IMR-90 (cell line): Measurements from ENCODE around the gene CFAP210. TPM values are rescaled to one million over a fixed set of nuclear protein-coding genes. Genes with fewer than 3 reads are reported as not detected.

Experiments
- ATAC-seq: fragments of 200-7000 bp; cut with Tn5 transposase; 2 replicates; pipeline ENCODE4 v1.9.1; 2020; ENCODE audit warnings: low read depth, mild to moderate bottlenecking, moderate library complexity
- BruUV-seq: library from RNA; stranded (reverse); fragments of 400-500 nt; replicated peaks from 2 replicates; lab custom pipeline; 2021; lab: Mats Ljungman, UMichigan
- CTCF ChIA-PET: fragments of 300-600 bp; formaldehyde crosslinking; extraction: SDS; loops from one replicate; lab custom pipeline; 2021; ENCODE audit warnings: antibody characterized with exemption; lab: Yijun Ruan, JAX
- POLR2A ChIA-PET: fragments of 300-600 bp; sonication (Branson Sonifier 250); formaldehyde crosslinking; loops from one replicate; lab custom pipeline; 2022; ENCODE audit warnings: antibody characterized with exemption; ENCODE audit not compliant: unreplicated experiment; lab: Charles Lee
- DNase-seq: peaks from one replicate; pipeline ENCODE4 v3.0.0; 2013
- H2AFZ ChIP-seq: replicated peaks from 2 replicates; pipeline ENCODE3; 2013; ENCODE audit warnings: low read length, mild to moderate bottlenecking; ENCODE audit not compliant: poor library complexity
- H2AK5ac ChIP-seq: 2 replicates; pipeline ENCODE4 v1.6.1; 2013; ENCODE audit warnings: low read depth, low read length, inconsistent platforms
- H2AK9ac ChIP-seq: replicated peaks from 2 replicates; pipeline ENCODE3; 2013; ENCODE audit warnings: mild to moderate bottlenecking, low read depth, low read length, moderate library complexity; ENCODE audit not compliant: poor library complexity
- H2BK120ac ChIP-seq: 2 replicates; pipeline ENCODE4 v1.6.1; 2013; ENCODE audit warnings: low read depth, low read length, inconsistent platforms
- H2BK15ac ChIP-seq: 3 replicates; pipeline ENCODE4 v1.6.1; 2013; ENCODE audit warnings: low read depth, low read length, inconsistent platforms
- H2BK20ac ChIP-seq: 2 replicates; pipeline ENCODE4 v1.6.1; 2013; ENCODE audit warnings: low read depth, mild to moderate bottlenecking, inconsistent platforms, low read length, moderate library complexity
- H2BK5ac ChIP-seq: 2 replicates; pipeline ENCODE4 v1.6.1; 2013; ENCODE audit warnings: mild to moderate bottlenecking, low read depth, low read length, inconsistent platforms; ENCODE audit not compliant: poor library complexity, severe bottlenecking
- H3K14ac ChIP-seq: replicated peaks from 2 replicates; pipeline ENCODE4 v1.6.1; 2013; ENCODE audit warnings: low read depth, low read length, inconsistent platforms
- H3K18ac ChIP-seq: 2 replicates; pipeline ENCODE4 v1.6.1; 2013; ENCODE audit warnings: low read depth, low read length, control low read depth
- H3K23ac ChIP-seq: 2 replicates; pipeline ENCODE4 v1.6.1; 2013; ENCODE audit warnings: low read depth, low read length, inconsistent platforms
- H3K27ac ChIP-seq: 2 replicates; pipeline ENCODE4 v1.5.1; 2013; ENCODE audit warnings: mild to moderate bottlenecking, control low read depth, low read length; ENCODE audit not compliant: insufficient read depth
- H3K27me3 ChIP-seq: 2 replicates; pipeline ENCODE4 v1.6.1; 2013; ENCODE audit warnings: low read length; ENCODE audit not compliant: control insufficient read depth, insufficient read depth
- H3K36me3 ChIP-seq: 2 replicates; pipeline ENCODE4 v1.6.1; 2013; ENCODE audit warnings: low read length, mixed read lengths; ENCODE audit not compliant: control insufficient read depth, insufficient read depth
- H3K4ac ChIP-seq: 2 replicates; pipeline ENCODE4 v1.6.1; 2013; ENCODE audit warnings: low read depth, low read length, inconsistent platforms
- H3K4me1 ChIP-seq: 2 replicates; pipeline ENCODE4 v1.6.1; 2013; ENCODE audit warnings: low read length, mixed read lengths; ENCODE audit not compliant: control insufficient read depth, insufficient read depth
- H3K4me2 ChIP-seq: 2 replicates; pipeline ENCODE4 v1.6.1; 2013; ENCODE audit warnings: low read depth, mild to moderate bottlenecking, control low read depth, low read length, moderate library complexity
- H3K4me3 ChIP-seq: 2 replicates; pipeline ENCODE4 v1.5.1; 2013; ENCODE audit warnings: low read depth, mild to moderate bottlenecking, control low read depth, low read length, moderate library complexity; ENCODE audit not compliant: insufficient read depth
- H3K56ac ChIP-seq: 2 replicates; pipeline ENCODE4 v1.6.1; 2013; ENCODE audit warnings: low read length, inconsistent platforms; ENCODE audit not compliant: insufficient read depth; ENCODE audit errors: extremely low read depth
- H3K79me1 ChIP-seq, 2 experiments: 2 replicates each; pipeline ENCODE4 v1.6.1; 2013; ENCODE audit warnings: low read length in 2 of 2, inconsistent platforms in 1 of 2, low read depth in 1 of 2
- H3K9ac ChIP-seq: 2 replicates; pipeline ENCODE4 v1.6.1; 2013; ENCODE audit warnings: low read depth, low read length, control low read depth
- H3K9me1 ChIP-seq: 2 replicates; pipeline ENCODE4 v1.6.1; 2013; ENCODE audit warnings: low read length, inconsistent platforms; ENCODE audit not compliant: insufficient read depth
- H3K9me3 ChIP-seq: 2 replicates; pipeline ENCODE4 v1.6.1; 2013; ENCODE audit warnings: low read length; ENCODE audit not compliant: control insufficient read depth, insufficient read depth
- H4K20me1 ChIP-seq: 2 replicates; pipeline ENCODE4 v1.6.1; 2013; ENCODE audit warnings: low read length, inconsistent platforms; ENCODE audit not compliant: insufficient read depth
- H4K5ac ChIP-seq: 2 replicates; pipeline ENCODE4 v1.6.1; 2013; ENCODE audit warnings: mild to moderate bottlenecking, low read depth, low read length, control low read depth
- H4K8ac ChIP-seq, 2 experiments: 2 replicates each; pipeline ENCODE4 v1.6.1; 2013; ENCODE audit warnings: low read depth in 2 of 2, low read length in 2 of 2, control low read depth in 1 of 2, inconsistent platforms in 1 of 2
- H4K91ac ChIP-seq: 2 replicates; pipeline ENCODE4 v1.6.1; 2013; ENCODE audit warnings: low read depth, low read length, inconsistent platforms; ENCODE audit not compliant: insufficient read depth
- BHLHE40 ChIP-seq: fragments of 150-350 bp; IDR thresholded peaks from 2 replicates; pipeline ENCODE4 v1.6.1; 2016; ENCODE audit warnings: mild to moderate bottlenecking, low read depth, low read length
- CTCF ChIP-seq: conservative IDR thresholded peaks from 2 replicates; pipeline ENCODE4 v1.5.1; 2012; ENCODE audit warnings: mild to moderate bottlenecking, low read depth, low read length, improper control_type of control experiment
- FOS ChIP-seq: fragments of 150-350 bp; IDR thresholded peaks from 2 replicates; pipeline ENCODE4 v1.6.1; 2016; ENCODE audit warnings: low read depth, low read length
- MAFK ChIP-seq: IDR thresholded peaks from 2 replicates; pipeline ENCODE4 v1.6.1; 2012; ENCODE audit warnings: low read depth, low read length, improper control_type of control experiment
- MXI1 ChIP-seq: IDR thresholded peaks from 2 replicates; pipeline ENCODE4 v1.6.1; 2012; ENCODE audit warnings: low read depth, mild to moderate bottlenecking, low read length, moderate library complexity, borderline replicate concordance
- WGBS, 2 experiments: methylation state at CpG; one replicate each; pipeline versions ENCODE4 v1.1.5 to v1.1.7; 2013; ENCODE audit warnings: missing lambda C conversion rate in 2 of 2; ENCODE audit not compliant: insufficient read length in 1 of 2; ENCODE audit errors: extremely low coverage in 2 of 2; 5-methylcytosine and 5-hydroxymethylcytosine counted together
- dilution Hi-C: fragments of 300-500 bp; cut with HindIII; formaldehyde crosslinking; loops from one replicate; pipeline ENCODE4 v1.14.3; 2018; ENCODE audit warnings: low sequenced_read_pairs; ENCODE audit not compliant: unreplicated experiment
- in situ Hi-C: fragments of 300-500 bp; cut with MboI; formaldehyde crosslinking; loops from 3 replicates; pipeline ENCODE4 v1.14.3; 2019; ENCODE audit warnings: low sequenced_read_pairs, inconsistent platforms, mixed read lengths
- intact Hi-C: fragments of 100-400 bp; cut with micrococcal nuclease; formaldehyde crosslinking; loops from 2 replicates; pipeline ENCODE4 v1.10.0; 2022
- polyA plus RNA-seq, 3 experiments: library from polyadenylated mRNA; depleted of rRNA; stranded (reverse); fragments of >200 nt; gene quantifications; 2 replicates each; pipeline ENCODE4 v1.2.3, GENCODE V29; 2012; ENCODE audit warnings: low replicate concordance in 1 of 3
- total RNA-seq: library from RNA; depleted of rRNA; stranded (reverse); fragments of >200 nt; gene quantifications from 2 replicates; pipeline ENCODE4 v1.2.3, GENCODE V29; 2012

Gene CFAP210
- total and polyA plus RNA-seq, 2 of the 4 experiments (the other 2 are of a cell fraction) = not detected

GRCh38 chr2:169661265-169661664 lies 32.9 kb downstream of the CFAP210 start:
- no peak overlapping the region for H4K5ac ChIP-seq
- dilution Hi-C loops = no loop called here
- POLR2A ChIA-PET = no interaction called here
- no peak overlapping the region for H3K4me3 ChIP-seq
- H3K4me2 ChIP-seq = no peak overlapping the region
- no peak overlapping the region for H2BK120ac ChIP-seq
- no peak overlapping the region for H3K18ac ChIP-seq
- H4K20me1 ChIP-seq = no peaks in the 10 kb centered on the region
- no peaks in the 10 kb centered on the region; the same call in 1 of the 2 replicates for H3K27me3 ChIP-seq
- no peak overlapping the region for H3K4ac ChIP-seq
- no peak overlapping the region for H2AFZ ChIP-seq
- H4K91ac ChIP-seq = no peak overlapping the region
- H2BK20ac ChIP-seq = no peak overlapping the region
- no peak overlapping the region for H2AK5ac ChIP-seq
- no peaks in the 10 kb centered on the region for H3K36me3 ChIP-seq
- no peak for ATAC-seq
- no peaks in the 10 kb centered on the region for H3K9me1 ChIP-seq
- no peak overlapping the region for H3K9ac ChIP-seq
- no peak overlapping the region for H3K27ac ChIP-seq
- in situ Hi-C loops = no loop called here
- no peak overlapping the region for H3K23ac ChIP-seq
- no peak overlapping the region for H3K56ac ChIP-seq
- no peak overlapping the region for H2BK15ac ChIP-seq
- H2BK5ac ChIP-seq = no peak overlapping the region
- no peak overlapping the region for H4K8ac ChIP-seq
- no peak overlapping the region for H2AK9ac ChIP-seq
- CTCF ChIA-PET = interaction anchor here (0.6 kb wide), 1 partner anchor 213 kb away, joined by 4 read pairs; no protein-coding TSS in a partner anchor
- H3K4me1 ChIP-seq = 0 out of 2 replicates have a peak, but pooled peaks cover 2% of the 10 kb centered on the region
- DNase-seq = no peak
- no peak overlapping the region for H3K14ac ChIP-seq
- WGBS, 2 experiments = 40% methylated on average over 1 of the region's 3 CpGs; no CpG with 5 or more reads in 1 of the 2 experiments
- BruUV-seq = no TSS peak
- TF ChIP-seq BHLHE40 (no peak), FOS (no peak), MAFK (no peak), MXI1 (no peak), CTCF (no peak)
- intact Hi-C loops = no loop called here
- no peaks in the 10 kb centered on the region for H3K9me3 ChIP-seq
- H3K79me1 ChIP-seq = no peaks in the 10 kb centered on the region
